Fibroblast of villous mesenchyme (primary cell): ENCODE data around the gene CLMN. TPM values are rescaled to one million over a fixed set of nuclear protein-coding genes. Genes with fewer than 3 reads are reported as not detected.

Source experiments
- DNase-seq: peaks from one replicate; pipeline ENCODE4 v3.0.0-alpha.2; 2010; ENCODE audit warnings: low read depth
- H3K4me3 ChIP-seq: 2 replicates; pipeline ENCODE4 v1.5.1; 2011; ENCODE audit warnings: low read depth, mild to moderate bottlenecking, low read length
- CTCF ChIP-seq: IDR thresholded peaks from 2 replicates; pipeline ENCODE4 v1.5.1; 2012; ENCODE audit warnings: low read depth, mild to moderate bottlenecking, low read length; ENCODE audit not compliant: insufficient read depth
- total RNA-seq: library from RNA; depleted of rRNA; stranded (reverse); fragments of >200 nt; gene quantifications from 2 replicates; pipeline ENCODE4 v1.2.3, GENCODE V29; 2012

The CLMN gene
- total RNA-seq, 1 donor, result 0.43 TPM

- TF ChIP-seq CTCF, result no peak
- no peak overlapping the region for H3K4me3 ChIP-seq
- DNase-seq, result no peak
Measured at GRCh38 chr14:95305940-95306339, 13.8 kb downstream of the CLMN start.

- no peak overlapping the region for H3K4me3 ChIP-seq
- DNase-seq, result no peak
- no peak for TF ChIP-seq CTCF
Measured at GRCh38 chr14:95305145-95305544, 14.6 kb downstream of the CLMN start.

GRCh38 chr14:95304342-95304741 lies 15.4 kb downstream of the CLMN start:
- TF ChIP-seq CTCF, result no peak
- DNase-seq, result no peak
- H3K4me3 ChIP-seq, result no peak overlapping the region

- no peak overlapping the region for H3K4me3 ChIP-seq
- no peak for TF ChIP-seq CTCF
- no peak for DNase-seq
Measured at GRCh38 chr14:95303552-95303951, 16.2 kb downstream of the CLMN start.

GRCh38 chr14:95302667-95303506 lies 16.8 kb downstream of the CLMN start:
- H3K4me3 ChIP-seq, result no peak overlapping the region
- no peak for TF ChIP-seq CTCF
- DNase-seq, result no peak

- no peak for DNase-seq
- no peak overlapping the region for H3K4me3 ChIP-seq
- no peak for TF ChIP-seq CTCF
Measured at GRCh38 chr14:95301527-95302187, 18.1 kb downstream of the CLMN start.
